Spleen (tissue), 7 donors: ENCODE measurements around the gene KHDC4.

Experiments used
- POLR2A ChIP-seq, 3 donors: fragments of 450-650 bp; IDR thresholded peaks; one replicate each; pipeline ENCODE4 v1.5.1; 2017; ENCODE audit warnings: antibody characterized with exemption in 3 of 3, mild to moderate bottlenecking in 1 of 3
- POLR2AphosphoS5 ChIP-seq, 3 donors: sonication (generic); formaldehyde crosslinking; IDR thresholded peaks; one replicate each; pipeline ENCODE4 v1.5.1; 2017; ENCODE audit warnings: antibody characterized with exemption in 3 of 3
- TF ChIP-seq, protein P1 (sequence below), 11 experiments: fragments of 200-600 bp in 7 of 11; fragments of 450-650 bp in 4 of 11; sonication (generic) in 4 of 11; IDR thresholded peaks in 8 of 11; conservative IDR thresholded peaks in 3 of 11; 1 replicate in 7 of 11; 2 replicates in 4 of 11; pipeline versions ENCODE4 v1.4.0 to v1.8.0; 2016 to 2021; ENCODE audit warnings: antibody characterized with exemption in 11 of 11, inconsistent platforms in 4 of 11, mild to moderate bottlenecking in 1 of 11
- donor health status: DM: no; HTN: no; CAD: no; lungs with moderate emphysema.
- donor health status: DM: no; HTN: no; CAD: no.
- donor health status: DM: no; HTN: no; CAD: no.

DNA sequence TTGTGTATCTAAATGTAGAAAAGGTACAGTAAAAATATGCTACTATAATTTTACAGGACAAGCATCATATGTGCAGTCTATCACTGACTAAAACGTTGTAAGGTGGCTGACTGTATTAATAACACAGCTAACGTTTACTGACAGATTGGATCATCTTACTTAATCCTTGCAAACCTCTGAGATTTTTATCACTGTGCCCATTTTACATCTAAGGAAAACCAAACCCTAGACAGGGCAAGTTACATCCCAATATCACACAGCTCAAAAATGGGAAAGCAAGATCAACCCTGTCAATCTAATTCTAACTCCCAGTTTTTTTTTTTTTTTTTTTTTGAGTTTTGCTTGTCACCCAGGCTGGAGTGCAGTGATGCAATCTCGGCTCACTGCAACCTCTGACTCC lies 15.6 kb downstream of the KHDC4 start:
- TF ChIP-seq POLR2A (IDR thresholded peaks at IDR 0.05): no peak
- TF ChIP-seq POLR2AphosphoS5 (IDR thresholded peaks at IDR 0.05): no peak
- TF ChIP-seq, protein P1, sequence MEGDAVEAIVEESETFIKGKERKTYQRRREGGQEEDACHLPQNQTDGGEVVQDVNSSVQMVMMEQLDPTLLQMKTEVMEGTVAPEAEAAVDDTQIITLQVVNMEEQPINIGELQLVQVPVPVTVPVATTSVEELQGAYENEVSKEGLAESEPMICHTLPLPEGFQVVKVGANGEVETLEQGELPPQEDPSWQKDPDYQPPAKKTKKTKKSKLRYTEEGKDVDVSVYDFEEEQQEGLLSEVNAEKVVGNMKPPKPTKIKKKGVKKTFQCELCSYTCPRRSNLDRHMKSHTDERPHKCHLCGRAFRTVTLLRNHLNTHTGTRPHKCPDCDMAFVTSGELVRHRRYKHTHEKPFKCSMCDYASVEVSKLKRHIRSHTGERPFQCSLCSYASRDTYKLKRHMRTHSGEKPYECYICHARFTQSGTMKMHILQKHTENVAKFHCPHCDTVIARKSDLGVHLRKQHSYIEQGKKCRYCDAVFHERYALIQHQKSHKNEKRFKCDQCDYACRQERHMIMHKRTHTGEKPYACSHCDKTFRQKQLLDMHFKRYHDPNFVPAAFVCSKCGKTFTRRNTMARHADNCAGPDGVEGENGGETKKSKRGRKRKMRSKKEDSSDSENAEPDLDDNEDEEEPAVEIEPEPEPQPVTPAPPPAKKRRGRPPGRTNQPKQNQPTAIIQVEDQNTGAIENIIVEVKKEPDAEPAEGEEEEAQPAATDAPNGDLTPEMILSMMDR (IDR thresholded peaks at IDR 0.05 in 8 of 11, conservative IDR thresholded peaks at IDR 0.05 in 3 of 11): no peak
